ENCODE measurements around the gene SYNPO2L.
A peak's percentile ranks its signal among the peaks of the same experiment; 100 is the strongest.
"Not testable (repeated sequence)": the region's sequence is repeated elsewhere in the genome, so short reads cannot be mapped to it uniquely, and the experiment has no call there.

The SYNPO2L gene

DNA sequence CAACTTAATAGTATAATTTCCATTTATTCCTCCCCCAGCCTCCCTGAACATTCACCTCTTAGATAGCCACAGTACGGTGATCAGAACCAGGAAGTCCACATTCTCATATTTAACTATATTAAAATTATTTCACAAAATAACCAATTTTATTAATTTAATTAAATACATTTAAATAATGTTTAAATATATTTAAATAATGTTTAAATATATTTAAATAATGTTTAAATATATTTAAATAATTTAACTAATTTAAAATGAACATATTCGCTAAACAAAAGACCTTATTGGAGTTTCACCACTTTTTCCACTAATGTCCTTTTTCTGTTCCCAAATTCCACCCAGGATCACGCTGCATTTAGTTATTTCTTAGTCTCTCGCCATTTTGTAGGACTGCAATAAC lies 12.5 kb upstream of the SYNPO2L start:
- WGBS (ENCODE audit: extremely low coverage, insufficient coverage, insufficient read length) = no CpG with 5 or more reads among the region's 4 CpGs

DNA sequence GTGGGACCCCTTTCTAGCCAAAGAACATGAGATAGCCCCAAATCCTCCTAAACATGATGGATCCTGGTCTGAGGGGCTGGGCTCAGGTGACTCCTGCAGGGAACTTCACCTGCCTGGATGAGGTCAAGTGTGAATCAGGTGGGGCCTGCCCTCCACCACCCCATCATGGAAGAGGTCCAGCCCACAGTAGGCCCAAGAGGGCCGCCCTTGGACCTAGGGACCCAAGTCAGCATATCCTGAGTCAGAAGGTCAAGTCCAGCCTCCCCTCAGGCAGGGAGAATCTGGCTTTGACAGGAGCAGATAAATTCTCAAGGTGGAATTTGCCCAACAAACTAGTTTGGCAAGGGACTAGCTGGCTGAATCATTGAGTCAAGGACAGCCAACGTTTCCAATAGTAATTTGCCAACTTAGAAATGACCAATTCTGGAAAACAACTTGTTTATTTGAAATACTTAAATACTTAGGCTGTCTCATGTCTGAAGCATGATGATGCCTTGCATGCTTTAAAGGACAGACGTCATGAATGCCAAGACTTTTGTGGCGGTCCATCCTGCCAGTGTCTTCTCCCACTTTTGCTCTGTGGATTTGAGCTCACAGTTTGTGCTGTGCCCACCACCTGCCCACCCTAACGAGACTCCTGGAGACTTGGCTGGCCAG lies 10.5 kb upstream of the SYNPO2L start:
- H3K79me1 ChIP-seq (ENCODE audit: low read length); H4K12ac ChIP-seq (ENCODE audit: low read depth, low read length); H3K9me3 ChIP-seq (ENCODE audit: insufficient read depth, low read depth, low read length); H2BK5ac ChIP-seq (ENCODE audit: low read depth, low read length, poor library complexity); H3K4me1 ChIP-seq (ENCODE audit: control insufficient read depth in 1 of 2, insufficient read depth in 2 of 2, low read length in 2 of 2); H2AFZ ChIP-seq (ENCODE audit: insufficient read depth, low read length, poor library complexity); H4K91ac ChIP-seq (ENCODE audit: low read depth, low read length); H3K14ac ChIP-seq (ENCODE audit: low read length); H2BK12ac ChIP-seq (ENCODE audit: low read length); H3K79me2 ChIP-seq (ENCODE audit: control insufficient read depth, insufficient read depth, low read length, poor library complexity); H3K27me3 ChIP-seq (ENCODE audit: insufficient read depth, low read length); H3K36me3 ChIP-seq (ENCODE audit: control insufficient read depth in 1 of 2, insufficient read depth in 2 of 2, low read length in 2 of 2); H3K4me3 ChIP-seq (ENCODE audit: low read depth, low read length); H2BK120ac ChIP-seq (ENCODE audit: insufficient read depth, low read length, poor library complexity); H3K9ac ChIP-seq (ENCODE audit: low read length); H2AK5ac ChIP-seq (ENCODE audit: low read length); H3K23ac ChIP-seq (ENCODE audit: low read length); H3K27ac ChIP-seq (ENCODE audit: low read depth, low read length); H4K8ac ChIP-seq (ENCODE audit: low read depth, low read length); H3K4ac ChIP-seq (ENCODE audit: low read depth, low read length); H3K18ac ChIP-seq (ENCODE audit: low read length); H3K4me2 ChIP-seq (ENCODE audit: low read length): not testable (repeated sequence)
- DNase-seq = peak; percentile 57 to 91
- no CpG with 5 or more reads among the region's 5 CpGs for WGBS (ENCODE audit: extremely low coverage, insufficient coverage, insufficient read length)

More for the DNA sequence above, 12.5 kb upstream of the SYNPO2L start:
- H3K4me1 ChIP-seq (ENCODE audit: control insufficient read depth in 1 of 2, insufficient read depth in 2 of 2, low read length in 2 of 2); H3K23ac ChIP-seq (ENCODE audit: low read length); H3K18ac ChIP-seq (ENCODE audit: low read length); H3K79me1 ChIP-seq (ENCODE audit: low read length); H3K9me3 ChIP-seq (ENCODE audit: insufficient read depth, low read depth, low read length); H2BK12ac ChIP-seq (ENCODE audit: low read length); H3K4me2 ChIP-seq (ENCODE audit: low read length); H2BK120ac ChIP-seq (ENCODE audit: insufficient read depth, low read length, poor library complexity); DNase-seq; H3K27ac ChIP-seq (ENCODE audit: low read depth, low read length); H4K91ac ChIP-seq (ENCODE audit: low read depth, low read length); H3K79me2 ChIP-seq (ENCODE audit: control insufficient read depth, insufficient read depth, low read length, poor library complexity); H3K9ac ChIP-seq (ENCODE audit: low read length); H2AFZ ChIP-seq (ENCODE audit: insufficient read depth, low read length, poor library complexity); H4K8ac ChIP-seq (ENCODE audit: low read depth, low read length); H3K4me3 ChIP-seq (ENCODE audit: low read depth, low read length); H3K4ac ChIP-seq (ENCODE audit: low read depth, low read length); H2BK5ac ChIP-seq (ENCODE audit: low read depth, low read length, poor library complexity); H3K14ac ChIP-seq (ENCODE audit: low read length); H2AK5ac ChIP-seq (ENCODE audit: low read length); H3K36me3 ChIP-seq (ENCODE audit: control insufficient read depth in 1 of 2, insufficient read depth in 2 of 2, low read length in 2 of 2); H3K27me3 ChIP-seq (ENCODE audit: insufficient read depth, low read length); H4K12ac ChIP-seq (ENCODE audit: low read depth, low read length): not testable (repeated sequence)

DNA sequence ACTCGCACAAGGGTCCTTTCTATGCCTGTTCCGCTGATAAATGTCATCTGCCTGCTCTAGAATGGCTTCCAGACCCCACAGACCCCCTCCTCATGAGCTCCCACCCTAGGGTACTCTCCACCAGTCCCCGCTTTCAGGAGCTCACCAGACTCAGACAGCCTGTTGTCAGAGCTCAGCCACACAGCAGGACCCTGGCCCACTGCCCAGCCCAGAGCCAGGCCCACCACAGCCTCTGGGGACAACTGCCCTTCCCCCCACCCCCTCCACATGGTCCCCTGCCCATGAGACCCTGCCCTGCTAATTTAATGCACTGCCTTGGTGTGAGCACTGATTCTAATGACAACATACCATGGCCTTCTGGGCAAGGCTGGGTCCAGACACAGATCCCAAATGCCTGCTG lies 9.8 kb upstream of the SYNPO2L start:
- not testable (repeated sequence) for H2AK5ac ChIP-seq (ENCODE audit: low read length); H2AFZ ChIP-seq (ENCODE audit: insufficient read depth, low read length, poor library complexity); DNase-seq; H2BK5ac ChIP-seq (ENCODE audit: low read depth, low read length, poor library complexity); H4K8ac ChIP-seq (ENCODE audit: low read depth, low read length); H3K23ac ChIP-seq (ENCODE audit: low read length); H3K18ac ChIP-seq (ENCODE audit: low read length); H3K9ac ChIP-seq (ENCODE audit: low read length); H3K79me1 ChIP-seq (ENCODE audit: low read length); H3K14ac ChIP-seq (ENCODE audit: low read length); H3K4me2 ChIP-seq (ENCODE audit: low read length); H3K4me3 ChIP-seq (ENCODE audit: low read depth, low read length); H3K9me3 ChIP-seq (ENCODE audit: insufficient read depth, low read depth, low read length); H4K91ac ChIP-seq (ENCODE audit: low read depth, low read length); H3K4ac ChIP-seq (ENCODE audit: low read depth, low read length); H4K12ac ChIP-seq (ENCODE audit: low read depth, low read length); H3K27ac ChIP-seq (ENCODE audit: low read depth, low read length); H2BK120ac ChIP-seq (ENCODE audit: insufficient read depth, low read length, poor library complexity); H2BK12ac ChIP-seq (ENCODE audit: low read length); H3K4me1 ChIP-seq (ENCODE audit: control insufficient read depth in 1 of 2, insufficient read depth in 2 of 2, low read length in 2 of 2); H3K79me2 ChIP-seq (ENCODE audit: control insufficient read depth, insufficient read depth, low read length, poor library complexity); H3K27me3 ChIP-seq (ENCODE audit: insufficient read depth, low read length); H3K36me3 ChIP-seq (ENCODE audit: control insufficient read depth in 1 of 2, insufficient read depth in 2 of 2, low read length in 2 of 2)
- WGBS (ENCODE audit: extremely low coverage, insufficient coverage, insufficient read length) = no CpG with 5 or more reads among the region's 3 CpGs

DNA sequence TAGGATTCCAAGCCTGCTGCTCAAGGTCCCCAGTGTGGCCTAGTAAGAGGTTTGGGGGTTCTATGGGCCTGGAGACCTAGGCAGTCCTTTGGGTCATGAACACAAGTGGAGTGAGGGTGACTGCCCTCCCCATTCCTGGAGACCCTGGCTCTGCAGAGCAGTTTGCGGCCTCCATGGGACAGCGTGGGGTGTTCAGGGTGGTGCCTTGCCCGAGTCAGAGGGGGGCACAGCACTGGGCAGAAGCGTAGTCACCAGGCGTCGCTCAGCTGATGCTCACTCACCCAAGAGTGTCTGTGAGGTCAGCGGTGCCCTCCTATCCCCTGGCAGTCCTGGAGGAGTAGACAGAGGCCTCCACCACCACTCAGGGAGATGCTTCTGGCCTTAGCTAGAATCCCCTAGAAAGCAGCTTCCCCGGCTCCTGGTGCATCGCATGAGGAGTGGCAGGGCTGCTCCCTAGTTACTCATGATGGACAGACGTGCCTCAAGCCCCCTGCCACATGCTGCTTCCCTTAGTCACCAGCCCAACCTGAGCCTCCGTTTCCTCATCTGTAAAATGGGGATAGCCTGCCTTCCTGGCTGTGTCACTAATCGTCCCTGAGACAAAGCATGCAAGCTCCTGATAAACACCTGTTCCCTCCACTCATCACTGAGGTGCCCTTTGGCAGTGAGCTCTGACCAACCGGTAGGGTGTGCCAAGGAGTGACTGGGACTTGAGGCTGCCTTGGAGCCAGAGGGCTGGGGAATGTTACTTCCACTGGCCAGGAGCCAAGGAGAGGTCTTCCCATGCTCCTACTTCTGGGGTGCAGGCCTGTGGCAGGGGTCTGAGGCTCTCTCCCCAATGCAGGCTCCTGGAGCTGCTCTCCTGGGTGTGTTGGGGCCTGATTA lies 8.6 kb upstream of the SYNPO2L start:
- not testable (repeated sequence) for H4K91ac ChIP-seq (ENCODE audit: low read depth, low read length); H3K27me3 ChIP-seq (ENCODE audit: insufficient read depth, low read length); H2BK5ac ChIP-seq (ENCODE audit: low read depth, low read length, poor library complexity); H3K23ac ChIP-seq (ENCODE audit: low read length); H3K14ac ChIP-seq (ENCODE audit: low read length); H3K9ac ChIP-seq (ENCODE audit: low read length); H4K8ac ChIP-seq (ENCODE audit: low read depth, low read length); H3K4me1 ChIP-seq (ENCODE audit: control insufficient read depth in 1 of 2, insufficient read depth in 2 of 2, low read length in 2 of 2); H2BK120ac ChIP-seq (ENCODE audit: insufficient read depth, low read length, poor library complexity); H2AK5ac ChIP-seq (ENCODE audit: low read length); H3K4me2 ChIP-seq (ENCODE audit: low read length); H3K9me3 ChIP-seq (ENCODE audit: insufficient read depth, low read depth, low read length); H2AFZ ChIP-seq (ENCODE audit: insufficient read depth, low read length, poor library complexity); H4K12ac ChIP-seq (ENCODE audit: low read depth, low read length); H3K4ac ChIP-seq (ENCODE audit: low read depth, low read length); H3K27ac ChIP-seq (ENCODE audit: low read depth, low read length); H3K18ac ChIP-seq (ENCODE audit: low read length); H3K4me3 ChIP-seq (ENCODE audit: low read depth, low read length); H3K79me1 ChIP-seq (ENCODE audit: low read length); H3K79me2 ChIP-seq (ENCODE audit: control insufficient read depth, insufficient read depth, low read length, poor library complexity); H3K36me3 ChIP-seq (ENCODE audit: control insufficient read depth in 1 of 2, insufficient read depth in 2 of 2, low read length in 2 of 2); DNase-seq; H2BK12ac ChIP-seq (ENCODE audit: low read length)
- WGBS (ENCODE audit: extremely low coverage, insufficient coverage, insufficient read length) = no CpG with 5 or more reads among the region's 13 CpGs

Data from trophoblast cell (in vitro differentiated cells and primary cell).